GM19328 (cell line): ENCODE data around the gene PHACTR1.
"Not testable (repeated sequence)": the region's sequence is repeated elsewhere in the genome, so short reads cannot be mapped to it uniquely, and the experiment has no call there.

ENCODE experiments used
- ATAC-seq: cut with Tn5 transposase; IDR thresholded peaks from one replicate; pipeline ENCODE4 v1.9.1; 2021; ENCODE audit warnings: mild to moderate bottlenecking, moderate library complexity; ENCODE audit not compliant: unreplicated experiment

PHACTR1 gene

GRCh38 chr6:12943549-12943948 lies 227.0 kb downstream of the PHACTR1 start:
- no peak for ATAC-seq

- no peak for ATAC-seq
Measured at GRCh38 chr6:12944001-12944400, 227.4 kb downstream of the PHACTR1 start.

GRCh38 chr6:12944528-12944927 lies 228.0 kb downstream of the PHACTR1 start:
- not testable (repeated sequence) for ATAC-seq

GRCh38 chr6:12947151-12947871 lies 230.7 kb downstream of the PHACTR1 start:
- no peak for ATAC-seq

- ATAC-seq = no peak
Measured at GRCh38 chr6:12947967-12948366, 231.4 kb downstream of the PHACTR1 start.

GRCh38 chr6:12950976-12951375 lies 234.4 kb downstream of the PHACTR1 start:
- ATAC-seq = no peak

- ATAC-seq = no peak
Measured at GRCh38 chr6:12951415-12951814, 234.8 kb downstream of the PHACTR1 start.

- no peak for ATAC-seq
Measured at GRCh38 chr6:12952318-12952717, 235.8 kb downstream of the PHACTR1 start.

- no peak for ATAC-seq
Measured at GRCh38 chr6:12955956-12956355, 239.4 kb downstream of the PHACTR1 start.

- ATAC-seq = no peak
Measured at GRCh38 chr6:12956991-12957320, 240.4 kb downstream of the PHACTR1 start.

GRCh38 chr6:12957321-12958051 lies 240.9 kb downstream of the PHACTR1 start:
- no peak for ATAC-seq

- ATAC-seq = no peak
Measured at GRCh38 chr6:12958052-12958706, 241.6 kb downstream of the PHACTR1 start.

GRCh38 chr6:12961761-12962160 lies 245.2 kb downstream of the PHACTR1 start:
- no peak for ATAC-seq

GRCh38 chr6:12962529-12962928 lies 246.0 kb downstream of the PHACTR1 start:
- no peak for ATAC-seq

- ATAC-seq = no peak
Measured at GRCh38 chr6:12962987-12963386, 246.4 kb downstream of the PHACTR1 start.

- ATAC-seq = no peak
Measured at GRCh38 chr6:12963567-12963966, 247.0 kb downstream of the PHACTR1 start.

GRCh38 chr6:12967686-12968085 lies 251.1 kb downstream of the PHACTR1 start:
- no peak for ATAC-seq

GRCh38 chr6:12968290-12968689 lies 251.7 kb downstream of the PHACTR1 start:
- ATAC-seq = no peak

- no peak for ATAC-seq
Measured at GRCh38 chr6:12968839-12969558, 252.4 kb downstream of the PHACTR1 start.

- ATAC-seq = no peak
Measured at GRCh38 chr6:12969966-12970365, 253.4 kb downstream of the PHACTR1 start.

GRCh38 chr6:12973386-12973785 lies 256.8 kb downstream of the PHACTR1 start:
- ATAC-seq = no peak
